IMR-90 (cell line): ENCODE results near the gene CFAP298. TPM values are rescaled to one million over a fixed set of nuclear protein-coding genes. Genes with fewer than 3 reads are reported as not detected.

Source experiments
- ATAC-seq: fragments of 200-7000 bp; cut with Tn5 transposase; 2 replicates; pipeline ENCODE4 v1.9.1; 2020; ENCODE audit warnings: low read depth, mild to moderate bottlenecking, moderate library complexity
- BruUV-seq: library from RNA; stranded (reverse); fragments of 400-500 nt; replicated peaks from 2 replicates; lab custom pipeline; 2021; lab: Mats Ljungman, UMichigan
- CTCF ChIA-PET: fragments of 300-600 bp; formaldehyde crosslinking; extraction: SDS; loops from one replicate; lab custom pipeline; 2021; ENCODE audit warnings: antibody characterized with exemption; lab: Yijun Ruan, JAX
- POLR2A ChIA-PET: fragments of 300-600 bp; sonication (Branson Sonifier 250); formaldehyde crosslinking; loops from one replicate; lab custom pipeline; 2022; ENCODE audit warnings: antibody characterized with exemption; ENCODE audit not compliant: unreplicated experiment; lab: Charles Lee
- DNase-seq: peaks from one replicate; pipeline ENCODE4 v3.0.0; 2013
- H2AFZ ChIP-seq: replicated peaks from 2 replicates; pipeline ENCODE3; 2013; ENCODE audit warnings: low read length, mild to moderate bottlenecking; ENCODE audit not compliant: poor library complexity
- H2AK5ac ChIP-seq: 2 replicates; pipeline ENCODE4 v1.6.1; 2013; ENCODE audit warnings: low read depth, low read length, inconsistent platforms
- H2AK9ac ChIP-seq: replicated peaks from 2 replicates; pipeline ENCODE3; 2013; ENCODE audit warnings: mild to moderate bottlenecking, low read depth, low read length, moderate library complexity; ENCODE audit not compliant: poor library complexity
- H2BK120ac ChIP-seq: 2 replicates; pipeline ENCODE4 v1.6.1; 2013; ENCODE audit warnings: low read depth, low read length, inconsistent platforms
- H2BK15ac ChIP-seq: 3 replicates; pipeline ENCODE4 v1.6.1; 2013; ENCODE audit warnings: low read depth, low read length, inconsistent platforms
- H2BK20ac ChIP-seq: 2 replicates; pipeline ENCODE4 v1.6.1; 2013; ENCODE audit warnings: low read depth, mild to moderate bottlenecking, inconsistent platforms, low read length, moderate library complexity
- H2BK5ac ChIP-seq: 2 replicates; pipeline ENCODE4 v1.6.1; 2013; ENCODE audit warnings: mild to moderate bottlenecking, low read depth, low read length, inconsistent platforms; ENCODE audit not compliant: poor library complexity, severe bottlenecking
- H3K14ac ChIP-seq: replicated peaks from 2 replicates; pipeline ENCODE4 v1.6.1; 2013; ENCODE audit warnings: low read depth, low read length, inconsistent platforms
- H3K18ac ChIP-seq: 2 replicates; pipeline ENCODE4 v1.6.1; 2013; ENCODE audit warnings: low read depth, low read length, control low read depth
- H3K23ac ChIP-seq: 2 replicates; pipeline ENCODE4 v1.6.1; 2013; ENCODE audit warnings: low read depth, low read length, inconsistent platforms
- H3K27ac ChIP-seq: 2 replicates; pipeline ENCODE4 v1.5.1; 2013; ENCODE audit warnings: mild to moderate bottlenecking, control low read depth, low read length; ENCODE audit not compliant: insufficient read depth
- H3K27me3 ChIP-seq: 2 replicates; pipeline ENCODE4 v1.6.1; 2013; ENCODE audit warnings: low read length; ENCODE audit not compliant: control insufficient read depth, insufficient read depth
- H3K36me3 ChIP-seq: 2 replicates; pipeline ENCODE4 v1.6.1; 2013; ENCODE audit warnings: low read length, mixed read lengths; ENCODE audit not compliant: control insufficient read depth, insufficient read depth
- H3K4ac ChIP-seq: 2 replicates; pipeline ENCODE4 v1.6.1; 2013; ENCODE audit warnings: low read depth, low read length, inconsistent platforms
- H3K4me1 ChIP-seq: 2 replicates; pipeline ENCODE4 v1.6.1; 2013; ENCODE audit warnings: low read length, mixed read lengths; ENCODE audit not compliant: control insufficient read depth, insufficient read depth
- H3K4me2 ChIP-seq: 2 replicates; pipeline ENCODE4 v1.6.1; 2013; ENCODE audit warnings: low read depth, mild to moderate bottlenecking, control low read depth, low read length, moderate library complexity
- H3K4me3 ChIP-seq: 2 replicates; pipeline ENCODE4 v1.5.1; 2013; ENCODE audit warnings: low read depth, mild to moderate bottlenecking, control low read depth, low read length, moderate library complexity; ENCODE audit not compliant: insufficient read depth
- H3K56ac ChIP-seq: 2 replicates; pipeline ENCODE4 v1.6.1; 2013; ENCODE audit warnings: low read length, inconsistent platforms; ENCODE audit not compliant: insufficient read depth; ENCODE audit errors: extremely low read depth
- H3K79me1 ChIP-seq, 2 experiments: 2 replicates each; pipeline ENCODE4 v1.6.1; 2013; ENCODE audit warnings: low read length in 2 of 2, inconsistent platforms in 1 of 2, low read depth in 1 of 2
- H3K9ac ChIP-seq: 2 replicates; pipeline ENCODE4 v1.6.1; 2013; ENCODE audit warnings: low read depth, low read length, control low read depth
- H3K9me1 ChIP-seq: 2 replicates; pipeline ENCODE4 v1.6.1; 2013; ENCODE audit warnings: low read length, inconsistent platforms; ENCODE audit not compliant: insufficient read depth
- H3K9me3 ChIP-seq: 2 replicates; pipeline ENCODE4 v1.6.1; 2013; ENCODE audit warnings: low read length; ENCODE audit not compliant: control insufficient read depth, insufficient read depth
- H4K20me1 ChIP-seq: 2 replicates; pipeline ENCODE4 v1.6.1; 2013; ENCODE audit warnings: low read length, inconsistent platforms; ENCODE audit not compliant: insufficient read depth
- H4K5ac ChIP-seq: 2 replicates; pipeline ENCODE4 v1.6.1; 2013; ENCODE audit warnings: mild to moderate bottlenecking, low read depth, low read length, control low read depth
- H4K8ac ChIP-seq, 2 experiments: 2 replicates each; pipeline ENCODE4 v1.6.1; 2013; ENCODE audit warnings: low read depth in 2 of 2, low read length in 2 of 2, control low read depth in 1 of 2, inconsistent platforms in 1 of 2
- H4K91ac ChIP-seq: 2 replicates; pipeline ENCODE4 v1.6.1; 2013; ENCODE audit warnings: low read depth, low read length, inconsistent platforms; ENCODE audit not compliant: insufficient read depth
- CEBPB ChIP-seq: IDR thresholded peaks from 2 replicates; pipeline ENCODE4 v1.6.1; 2012; ENCODE audit warnings: low read depth, low read length, improper control_type of control experiment
- ELK1 ChIP-seq: fragments of 150-350 bp; IDR thresholded peaks from 2 replicates; pipeline ENCODE4 v1.6.1; 2016; ENCODE audit warnings: low read depth, mild to moderate bottlenecking, low read length, moderate library complexity, borderline replicate concordance
- MAFK ChIP-seq: IDR thresholded peaks from 2 replicates; pipeline ENCODE4 v1.6.1; 2012; ENCODE audit warnings: low read depth, low read length, improper control_type of control experiment
- RAD21 ChIP-seq: IDR thresholded peaks from 2 replicates; pipeline ENCODE4 v1.6.1; 2012; ENCODE audit warnings: low read length, improper control_type of control experiment
- RFX5 ChIP-seq: IDR thresholded peaks from 2 replicates; pipeline ENCODE4 v1.8.0; 2012; ENCODE audit warnings: low read depth, mild to moderate bottlenecking, low read length, moderate library complexity
- SMC3 ChIP-seq: fragments of 150-350 bp; IDR thresholded peaks from 2 replicates; pipeline ENCODE4 v1.6.1; 2016; ENCODE audit warnings: low read depth, mild to moderate bottlenecking, antibody characterized with exemption, low read length, moderate library complexity
- WGBS, 2 experiments: methylation state at CpG; one replicate each; pipeline versions ENCODE4 v1.1.5 to v1.1.7; 2013; ENCODE audit warnings: missing lambda C conversion rate in 2 of 2; ENCODE audit not compliant: insufficient read length in 1 of 2; ENCODE audit errors: extremely low coverage in 2 of 2; 5-methylcytosine and 5-hydroxymethylcytosine counted together
- dilution Hi-C: fragments of 300-500 bp; cut with HindIII; formaldehyde crosslinking; loops from one replicate; pipeline ENCODE4 v1.14.3; 2018; ENCODE audit warnings: low sequenced_read_pairs; ENCODE audit not compliant: unreplicated experiment
- in situ Hi-C: fragments of 300-500 bp; cut with MboI; formaldehyde crosslinking; loops from 3 replicates; pipeline ENCODE4 v1.14.3; 2019; ENCODE audit warnings: low sequenced_read_pairs, inconsistent platforms, mixed read lengths
- intact Hi-C: fragments of 100-400 bp; cut with micrococcal nuclease; formaldehyde crosslinking; loops from 2 replicates; pipeline ENCODE4 v1.10.0; 2022
- polyA plus RNA-seq, 3 experiments: library from polyadenylated mRNA; depleted of rRNA; stranded (reverse); fragments of >200 nt; gene quantifications; 2 replicates each; pipeline ENCODE4 v1.2.3, GENCODE V29; 2012; ENCODE audit warnings: low replicate concordance in 1 of 3
- total RNA-seq: library from RNA; depleted of rRNA; stranded (reverse); fragments of >200 nt; gene quantifications from 2 replicates; pipeline ENCODE4 v1.2.3, GENCODE V29; 2012
- TF ChIP-seq, protein P1 (sequence below): conservative IDR thresholded peaks from 2 replicates; pipeline ENCODE4 v1.5.1; 2012; ENCODE audit warnings: mild to moderate bottlenecking, low read depth, low read length, improper control_type of control experiment

The CFAP298 gene
- total and polyA plus RNA-seq, 2 of the 4 experiments (the other 2 are of a cell fraction) = 8.1 to 25.7 TPM

GRCh38 chr21:32593690-32594089 is 18.5 kb downstream of the CFAP298 start:
- Histone ChIP-seq H3K4me2 (no peak overlapping the region), H3K9ac (no peak overlapping the region), H2AFZ (peak overlapping the region; percentile 37), H3K9me1 (no peaks in the 10 kb centered on the region; the same call in 1 of the 2 replicates), H2BK15ac (no peak overlapping the region; the same call in 2 of the 3 replicates), H3K4me3 (no peak overlapping the region), H3K4ac (no peak overlapping the region), H3K56ac (no peak overlapping the region), H4K5ac (no peak overlapping the region), H3K4me1 (no peaks in the 10 kb centered on the region), H3K14ac (no peak overlapping the region), H2BK120ac (no peak overlapping the region), H3K36me3 (no peaks in the 10 kb centered on the region; the same call in 1 of the 2 replicates), H3K18ac (no peak overlapping the region), H3K23ac (no peak overlapping the region), H2BK5ac (no peak overlapping the region), H3K9me3 (no peaks in the 10 kb centered on the region), H2AK9ac (no peak overlapping the region), H4K91ac (no peak overlapping the region), H4K8ac (no peak overlapping the region), H3K27me3 (no peaks in the 10 kb centered on the region), H2AK5ac (no peak overlapping the region), H4K20me1 (no peaks in the 10 kb centered on the region), H3K27ac (no peak overlapping the region), H2BK20ac (no peak overlapping the region), H3K79me1 (no peaks in the 10 kb centered on the region)
- dilution Hi-C loops = no loop called here
- TF ChIP-seq ELK1 = no peak
- no peak for TF ChIP-seq MAFK
- TF ChIP-seq, protein P1, sequence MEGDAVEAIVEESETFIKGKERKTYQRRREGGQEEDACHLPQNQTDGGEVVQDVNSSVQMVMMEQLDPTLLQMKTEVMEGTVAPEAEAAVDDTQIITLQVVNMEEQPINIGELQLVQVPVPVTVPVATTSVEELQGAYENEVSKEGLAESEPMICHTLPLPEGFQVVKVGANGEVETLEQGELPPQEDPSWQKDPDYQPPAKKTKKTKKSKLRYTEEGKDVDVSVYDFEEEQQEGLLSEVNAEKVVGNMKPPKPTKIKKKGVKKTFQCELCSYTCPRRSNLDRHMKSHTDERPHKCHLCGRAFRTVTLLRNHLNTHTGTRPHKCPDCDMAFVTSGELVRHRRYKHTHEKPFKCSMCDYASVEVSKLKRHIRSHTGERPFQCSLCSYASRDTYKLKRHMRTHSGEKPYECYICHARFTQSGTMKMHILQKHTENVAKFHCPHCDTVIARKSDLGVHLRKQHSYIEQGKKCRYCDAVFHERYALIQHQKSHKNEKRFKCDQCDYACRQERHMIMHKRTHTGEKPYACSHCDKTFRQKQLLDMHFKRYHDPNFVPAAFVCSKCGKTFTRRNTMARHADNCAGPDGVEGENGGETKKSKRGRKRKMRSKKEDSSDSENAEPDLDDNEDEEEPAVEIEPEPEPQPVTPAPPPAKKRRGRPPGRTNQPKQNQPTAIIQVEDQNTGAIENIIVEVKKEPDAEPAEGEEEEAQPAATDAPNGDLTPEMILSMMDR = no peak
- TF ChIP-seq SMC3 = no peak
- TF ChIP-seq RAD21 = no peak
- TF ChIP-seq CEBPB = no peak
- no peak for TF ChIP-seq RFX5
- BruUV-seq = no TSS peak
- in situ Hi-C loops = no loop called here
- ATAC-seq (no peak), DNase-seq (no peak)
- no CpG with 5 or more reads among the region's 8 CpGs for WGBS, 2 experiments
- intact Hi-C loops = no loop called here
- CTCF ChIA-PET = interaction anchor here (1.2 kb wide), 1 partner anchor 190 kb away, joined by 3 read pairs; no protein-coding TSS in a partner anchor
- POLR2A ChIA-PET = no interaction called here
